ENCODE data around the gene STEAP4.

Gene STEAP4

GRCh38 chr7:88306590-88307048, at the start of gene STEAP4:
TSS of gene STEAP4 (minus strand) at chr7:88306894. CDS start at chr7:88284269, 22,625 bp downstream.
- no peak for DNase-seq

- DNase-seq: no peak
Observed at GRCh38 chr7:88355011-88355410, 48.3 kb upstream of the STEAP4 start.

- DNase-seq: no peak
Observed at GRCh38 chr7:88350118-88350517, 43.4 kb upstream of the STEAP4 start.

GRCh38 chr7:88347517-88347916, 40.8 kb upstream of the STEAP4 start:
- no peak for DNase-seq

- no peak for DNase-seq
Observed at GRCh38 chr7:88347090-88347489, 40.4 kb upstream of the STEAP4 start.

- DNase-seq: no peak
Observed at GRCh38 chr7:88346357-88346756, 39.7 kb upstream of the STEAP4 start.

GRCh38 chr7:88344956-88345832, 38.5 kb upstream of the STEAP4 start:
- DNase-seq: no peak

GRCh38 chr7:88344271-88344670, 37.6 kb upstream of the STEAP4 start:
- no peak for DNase-seq

- no peak for DNase-seq
Observed at GRCh38 chr7:88339195-88339922, 32.7 kb upstream of the STEAP4 start.

- no peak for DNase-seq
Observed at GRCh38 chr7:88338503-88338902, 31.8 kb upstream of the STEAP4 start.

- DNase-seq: no peak
Observed at GRCh38 chr7:88337572-88337971, 30.9 kb upstream of the STEAP4 start.

- DNase-seq: no peak
Observed at GRCh38 chr7:88331322-88331721, 24.6 kb upstream of the STEAP4 start.

GRCh38 chr7:88329532-88330463, 23.1 kb upstream of the STEAP4 start:
- DNase-seq: no peak

- no peak for DNase-seq
Observed at GRCh38 chr7:88328787-88329186, 22.1 kb upstream of the STEAP4 start.

GRCh38 chr7:88324699-88325098, 18.0 kb upstream of the STEAP4 start:
- no peak for DNase-seq

GRCh38 chr7:88322151-88322550, 15.5 kb upstream of the STEAP4 start:
- peak; percentile 4 for DNase-seq

GRCh38 chr7:88321694-88322093, 15.0 kb upstream of the STEAP4 start:
- no peak for DNase-seq

GRCh38 chr7:88318196-88318595, 11.5 kb upstream of the STEAP4 start:
- DNase-seq: no peak

- no peak for DNase-seq
Observed at GRCh38 chr7:88317422-88317821, 10.7 kb upstream of the STEAP4 start.

GRCh38 chr7:88316456-88316855, 9.8 kb upstream of the STEAP4 start:
- no peak for DNase-seq

- DNase-seq: no peak
Observed at GRCh38 chr7:88315522-88315921, 8.8 kb upstream of the STEAP4 start.

- no peak for DNase-seq
Observed at GRCh38 chr7:88314061-88314491, 7.4 kb upstream of the STEAP4 start.
